HL-60 (cell line): Measurements from ENCODE around the gene GGTA1.

Source experiments
- CTCF ChIP-seq: IDR thresholded peaks from one replicate; pipeline ENCODE4 v1.5.1; 2011; ENCODE audit warnings: low read length, control low read depth, inconsistent platforms; ENCODE audit not compliant: insufficient read depth
- POLR2AphosphoS5 ChIP-seq: IDR thresholded peaks from 2 replicates; pipeline ENCODE4 v1.6.1; 2012; ENCODE audit warnings: low read depth
- REST ChIP-seq: IDR thresholded peaks from 2 replicates; pipeline ENCODE4 v1.6.1; 2012; ENCODE audit warnings: low read depth; ENCODE audit not compliant: insufficient replicate concordance

- TF ChIP-seq CTCF (no peak), POLR2AphosphoS5 (no peak), REST (no peak)
Observed at GRCh38 chr9:121503444-121503843, 3.8 kb upstream of the GGTA1 start.
